NCI-H2029 (cell line): ENCODE results near the gene FBN2.

Experiments used
- DNase-seq: peaks from one replicate; lab custom pipeline; 2025; lab: John Stamatoyannopoulos, UW

FBN2 gene

GRCh38 chr5:128304791-128305190, 233.3 kb downstream of the FBN2 start:
- DNase-seq: no peak

- no peak for DNase-seq
These were observed 234.0 kb downstream of the FBN2 start for GRCh38 chr5:128304088-128304487.

- DNase-seq: no peak
These were observed 234.5 kb downstream of the FBN2 start for GRCh38 chr5:128303593-128303992.

GRCh38 chr5:128300181-128300580, 237.9 kb downstream of the FBN2 start:
- no peak for DNase-seq

- DNase-seq: no peak
These were observed 247.7 kb downstream of the FBN2 start for GRCh38 chr5:128290152-128290858.

- DNase-seq: no peak
These were observed 250.3 kb downstream of the FBN2 start for GRCh38 chr5:128287740-128288139.

GRCh38 chr5:128284236-128284635, 253.8 kb downstream of the FBN2 start:
- DNase-seq: no peak

GRCh38 chr5:128279345-128279744, 258.7 kb downstream of the FBN2 start:
- no peak for DNase-seq

GRCh38 chr5:128276537-128277216, 261.4 kb downstream of the FBN2 start:
- DNase-seq: no peak

GRCh38 chr5:128274441-128274840, 263.6 kb downstream of the FBN2 start:
- DNase-seq: no peak

- DNase-seq: no peak
These were observed 264.3 kb downstream of the FBN2 start for GRCh38 chr5:128273736-128274135.

- no peak for DNase-seq
These were observed 266.1 kb downstream of the FBN2 start for GRCh38 chr5:128271859-128272464.

- no peak for DNase-seq
These were observed 267.0 kb downstream of the FBN2 start for GRCh38 chr5:128271071-128271470.

- no peak for DNase-seq
These were observed 273.3 kb downstream of the FBN2 start for GRCh38 chr5:128264564-128265360.

- no peak for DNase-seq
These were observed 274.7 kb downstream of the FBN2 start for GRCh38 chr5:128263357-128263756.

- no peak for DNase-seq
These were observed 275.1 kb downstream of the FBN2 start for GRCh38 chr5:128262911-128263310.

GRCh38 chr5:128259607-128260021, 278.4 kb downstream of the FBN2 start:
- DNase-seq: no peak

- DNase-seq: no peak
These were observed 279.7 kb downstream of the FBN2 start for GRCh38 chr5:128258372-128258771.

- no peak for DNase-seq
These were observed 281.0 kb downstream of the FBN2 start for GRCh38 chr5:128257076-128257475.

GRCh38 chr5:128254789-128255188, 283.3 kb downstream of the FBN2 start:
- no peak for DNase-seq

GRCh38 chr5:128253880-128254279, 284.2 kb downstream of the FBN2 start:
- DNase-seq: no peak

GRCh38 chr5:128253161-128253560, 284.9 kb downstream of the FBN2 start:
- DNase-seq: no peak
